NAMALWA (cell line): ENCODE data around the gene CC2D2B.
A peak's percentile ranks its signal among the peaks of the same experiment; 100 is the strongest.
"Not testable (repeated sequence)": the region's sequence is repeated elsewhere in the genome, so short reads cannot be mapped to it uniquely, and the experiment has no call there.

Experiments
- DNase-seq: peaks from one replicate; pipeline ENCODE4 v3.0.0-alpha.2; 2015; ENCODE audit warnings: low spot score

Gene CC2D2B, protein sequence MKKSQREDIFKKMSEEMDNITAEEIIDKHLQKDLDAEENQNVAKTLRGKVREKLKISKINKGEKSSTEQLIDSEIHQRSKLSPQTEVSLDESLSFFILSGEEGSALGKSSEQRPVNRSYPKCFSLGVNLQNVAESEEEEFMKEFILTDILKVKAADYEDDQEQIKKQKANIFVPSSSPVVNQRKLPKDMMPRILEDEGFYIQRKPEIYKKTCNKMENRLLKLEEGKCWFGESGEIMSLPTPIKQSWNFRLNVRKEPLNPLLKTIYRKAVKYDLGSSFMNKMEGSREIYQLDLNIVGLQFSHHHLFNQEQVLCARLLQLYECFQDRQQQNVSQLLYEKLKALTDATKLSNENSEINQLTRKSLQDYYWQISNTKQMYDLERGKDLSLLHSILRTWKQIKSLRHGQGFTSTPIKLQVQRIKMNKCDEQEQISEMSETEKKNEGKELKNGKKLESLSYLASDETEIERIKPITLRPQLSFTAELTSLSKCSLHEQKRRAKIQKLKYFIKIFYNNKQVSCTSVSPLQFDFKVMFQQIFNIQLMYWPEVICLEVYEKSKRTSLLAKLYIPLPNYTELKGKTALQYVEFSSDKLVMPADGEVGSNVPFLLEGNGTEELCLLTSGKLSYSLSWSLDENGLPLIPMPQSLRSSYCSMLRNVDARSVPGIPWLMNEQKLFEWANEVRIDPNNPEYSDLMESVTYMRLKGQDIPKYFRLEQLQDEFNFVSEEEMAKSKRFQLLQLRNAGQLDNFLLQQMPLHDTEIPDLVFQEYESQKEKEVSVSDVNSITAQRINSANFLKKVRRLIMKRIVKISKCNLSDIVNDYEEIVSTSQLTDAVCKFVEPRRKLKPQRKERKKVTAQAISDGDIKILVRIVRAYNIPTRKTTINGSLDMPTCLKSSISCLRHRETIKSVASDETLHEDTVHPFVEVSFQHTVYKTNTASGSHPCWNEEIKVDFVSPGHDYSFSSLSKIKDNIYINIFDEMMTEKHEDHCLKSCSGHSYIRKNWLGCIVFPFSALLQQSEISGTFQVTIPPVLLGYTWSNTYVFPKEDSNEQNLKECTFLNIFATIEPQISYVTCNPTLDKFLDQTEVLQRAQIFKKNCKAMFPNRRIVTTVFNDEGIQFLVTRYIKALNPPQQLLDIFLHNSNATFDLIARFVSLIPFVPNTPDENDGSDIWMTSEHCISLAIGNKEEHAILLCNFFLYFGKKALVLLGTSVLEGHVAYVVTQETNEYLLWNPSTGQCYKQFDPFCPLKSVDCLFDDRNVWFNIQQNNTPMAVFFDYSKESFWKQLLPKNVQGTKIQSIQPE (N-terminal part only)

DNA sequence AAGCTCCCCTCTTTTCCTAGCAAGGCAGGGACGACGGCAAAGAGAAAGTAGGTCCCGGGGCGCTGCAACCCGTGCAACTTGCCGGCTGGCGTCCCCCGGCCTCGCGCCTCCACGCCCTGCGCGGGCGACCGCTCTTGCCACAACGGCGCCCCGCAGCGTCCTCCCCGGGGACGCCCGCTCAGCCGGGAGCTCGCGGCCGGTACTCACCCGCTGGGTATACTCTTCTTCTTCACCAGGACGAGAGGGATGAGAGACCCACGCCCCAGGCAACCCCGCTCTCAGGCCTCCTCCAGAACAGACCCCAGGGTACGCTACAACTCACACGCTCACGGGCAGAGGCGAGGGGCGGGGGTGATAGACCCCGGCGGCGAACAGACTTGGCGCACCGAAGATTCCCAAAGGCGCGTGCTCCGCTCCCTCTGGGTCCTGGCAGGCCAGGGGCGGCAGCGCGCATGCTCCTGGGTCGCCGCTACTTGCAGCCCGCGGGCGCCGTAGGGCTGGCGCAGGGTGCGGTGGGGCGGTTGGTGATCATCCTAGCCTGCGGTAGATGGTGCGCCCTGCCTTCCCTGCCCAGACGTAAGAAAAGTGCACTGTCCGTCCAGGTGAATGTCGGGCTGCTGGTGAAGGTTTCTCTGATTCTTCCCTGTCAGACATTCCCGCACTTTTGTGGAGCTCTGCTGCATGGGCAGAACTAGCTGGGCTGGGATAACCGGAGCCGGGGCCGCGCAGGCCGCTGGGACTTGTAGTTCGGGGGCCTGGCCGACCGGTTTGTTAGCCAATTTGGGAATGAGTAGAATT, at the start of gene CC2D2B:
CC2D2B (plus strand) TSS at position 520 of the 798 bp plus-strand sequence. CDS start 3,349 bp downstream, outside the sequence.
- DNase-seq: peak; percentile 22

DNA sequence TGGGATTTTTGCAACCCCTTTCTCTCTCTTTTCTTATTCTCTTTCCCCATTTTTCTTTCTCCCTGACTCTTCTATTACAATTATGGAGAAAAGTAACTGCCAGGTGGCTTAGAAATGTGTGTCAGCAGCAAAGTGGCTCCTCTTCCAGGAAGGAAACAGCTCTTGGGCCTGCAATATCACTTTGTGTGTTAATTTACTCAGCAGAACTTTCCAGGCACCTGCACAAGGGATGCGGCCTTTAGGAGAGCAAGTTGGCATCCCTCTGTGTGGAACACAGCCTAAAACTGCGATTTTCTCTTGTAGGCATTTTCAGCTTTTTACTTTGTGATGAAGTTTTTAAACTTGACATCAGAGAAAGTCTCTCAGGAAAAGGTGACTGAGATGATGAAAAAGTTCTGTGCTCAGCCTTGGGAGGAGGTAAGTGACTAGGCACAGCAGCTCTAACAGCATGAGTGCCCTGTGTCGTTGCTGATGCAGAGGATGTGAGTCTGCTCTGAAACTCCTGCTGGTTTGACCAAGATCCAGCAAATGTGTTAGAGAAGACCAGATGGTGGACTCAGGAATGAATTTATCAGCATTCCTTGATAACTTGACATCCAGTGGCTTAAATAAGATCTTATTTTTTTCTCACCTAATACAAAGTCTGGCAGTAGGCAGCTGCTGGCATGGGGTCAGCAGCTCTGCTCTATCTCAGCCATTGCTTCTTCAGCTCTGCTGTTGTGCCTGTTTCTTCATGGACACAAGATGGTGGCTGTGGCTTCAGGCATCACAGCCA, 47.4 kb upstream of the CC2D2B start:
- DNase-seq: no peak

DNA sequence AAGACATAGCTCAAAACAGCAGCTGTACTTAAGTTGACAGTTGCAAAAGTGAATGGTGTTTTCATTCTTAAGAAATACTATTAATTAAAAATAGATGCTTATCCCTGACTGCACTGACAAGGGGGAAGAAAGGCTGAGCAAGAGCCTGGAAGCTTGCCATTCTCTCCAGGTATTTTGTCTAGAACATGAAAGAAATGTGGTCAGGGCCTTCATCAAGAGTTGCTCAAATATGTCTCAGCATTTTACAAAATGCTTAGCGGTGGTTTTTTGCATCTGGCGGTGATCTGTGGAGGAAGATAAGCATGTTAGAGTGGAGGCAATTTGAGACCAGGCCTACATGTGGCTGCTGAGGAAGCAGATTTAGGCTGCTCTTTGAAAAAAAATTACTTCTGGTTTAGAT, 46.4 kb upstream of the CC2D2B start:
- DNase-seq: no peak

DNA sequence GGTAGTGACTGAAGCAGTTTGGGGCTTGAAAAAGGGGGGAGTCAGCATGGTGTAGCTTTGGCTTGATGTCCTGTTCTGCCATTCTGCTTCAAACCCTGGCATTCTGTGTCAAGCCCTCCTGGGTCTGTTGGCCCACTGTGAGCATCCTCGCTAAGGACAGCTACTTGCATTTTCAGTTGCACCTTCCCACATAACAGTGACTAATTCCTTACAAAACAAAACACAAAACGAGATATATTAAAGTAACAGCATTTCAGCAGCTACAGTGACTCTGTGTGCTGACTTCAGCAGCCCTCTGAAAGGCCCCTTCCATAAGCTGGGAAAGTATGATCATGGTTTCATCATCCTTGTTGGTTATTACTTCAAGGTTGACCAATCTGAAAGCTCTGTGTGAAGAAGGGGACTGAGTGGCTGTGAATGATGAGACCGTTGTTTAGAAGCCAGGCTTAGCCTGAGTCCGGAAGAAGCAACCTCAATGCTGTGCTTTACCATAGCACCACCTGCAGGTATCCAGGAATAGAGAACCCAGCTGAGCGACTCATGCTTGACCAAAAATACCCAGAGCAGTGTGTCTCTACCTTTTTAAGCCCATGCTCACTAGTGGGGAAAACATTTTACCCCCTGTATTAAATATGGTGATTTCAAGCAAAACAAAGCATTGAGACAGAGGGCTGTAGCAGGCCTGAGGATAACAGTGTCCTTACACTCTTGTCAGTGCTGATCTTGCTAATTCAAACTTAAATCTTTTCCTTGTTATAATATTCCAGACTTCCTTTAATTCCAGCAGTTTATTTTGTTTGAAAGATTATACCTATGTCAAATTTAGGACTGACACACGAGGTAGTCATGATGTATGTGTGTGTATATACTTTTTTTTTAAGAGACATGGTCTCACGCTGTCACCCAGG, 42.6 kb upstream of the CC2D2B start:
- DNase-seq: peak; percentile 89

DNA sequence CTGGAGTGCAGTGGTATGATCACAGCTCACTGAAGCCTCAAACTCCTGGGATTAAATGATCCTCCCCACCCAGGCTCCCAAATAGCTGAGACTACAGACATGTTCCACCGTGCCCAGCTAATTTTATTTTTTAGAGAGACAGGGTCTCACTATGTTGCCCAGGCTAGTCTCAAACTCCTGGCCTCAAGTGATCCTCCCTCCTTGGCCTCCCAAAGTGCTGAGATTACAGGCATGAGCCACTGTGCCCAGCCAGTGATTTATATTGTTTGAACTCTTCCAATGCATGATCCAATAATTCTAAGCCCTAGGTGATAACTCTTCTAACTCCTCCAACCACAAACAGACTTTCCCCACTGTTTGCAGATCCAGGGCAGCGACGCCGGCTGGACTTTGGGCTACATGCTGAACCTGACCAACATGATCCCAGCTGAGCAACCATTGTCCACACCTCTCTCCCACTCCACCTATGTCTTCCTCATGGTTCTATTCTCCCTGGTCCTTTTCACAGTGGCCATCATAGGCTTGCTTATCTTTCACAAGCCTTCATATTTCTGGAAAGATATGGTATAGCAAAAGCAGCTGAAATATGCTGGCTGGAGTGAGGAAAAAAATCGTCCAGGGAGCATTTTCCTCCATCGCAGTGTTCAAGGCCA, 41.8 kb upstream of the CC2D2B start:
- no peak for DNase-seq

DNA sequence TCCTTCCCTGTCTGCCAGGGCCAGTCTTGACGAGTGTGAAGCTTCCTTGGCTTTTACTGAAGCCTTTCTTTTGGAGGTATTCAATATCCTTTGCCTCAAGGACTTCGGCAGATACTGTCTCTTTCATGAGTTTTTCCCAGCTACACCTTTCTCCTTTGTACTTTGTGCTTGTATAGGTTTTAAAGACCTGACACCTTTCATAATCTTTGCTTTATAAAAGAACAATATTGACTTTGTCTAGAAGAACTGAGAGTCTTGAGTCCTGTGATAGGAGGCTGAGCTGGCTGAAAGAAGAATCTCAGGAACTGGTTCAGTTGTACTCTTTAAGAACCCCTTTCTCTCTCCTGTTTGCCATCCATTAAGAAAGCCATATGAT, 41.3 kb upstream of the CC2D2B start:
- DNase-seq: no peak

DNA sequence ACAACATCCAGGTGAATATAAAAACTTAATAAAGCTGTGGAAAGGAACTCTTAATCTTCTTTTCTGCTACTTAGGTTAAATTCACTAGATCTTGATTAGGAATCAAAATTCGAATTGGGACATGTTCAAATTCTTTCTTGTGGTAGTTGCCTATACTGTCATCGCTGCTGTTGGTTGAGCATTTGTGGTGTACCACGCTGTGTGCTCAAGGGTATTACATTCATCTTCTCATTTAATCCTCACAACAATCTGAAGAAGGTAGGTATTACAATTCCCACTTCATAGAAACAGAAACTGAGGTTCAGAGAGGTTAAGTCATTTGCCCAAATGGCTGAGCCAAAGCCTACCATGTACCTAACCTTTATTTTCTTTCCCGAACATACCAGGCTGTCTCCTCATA, 39.9 kb upstream of the CC2D2B start:
- no peak for DNase-seq

DNA sequence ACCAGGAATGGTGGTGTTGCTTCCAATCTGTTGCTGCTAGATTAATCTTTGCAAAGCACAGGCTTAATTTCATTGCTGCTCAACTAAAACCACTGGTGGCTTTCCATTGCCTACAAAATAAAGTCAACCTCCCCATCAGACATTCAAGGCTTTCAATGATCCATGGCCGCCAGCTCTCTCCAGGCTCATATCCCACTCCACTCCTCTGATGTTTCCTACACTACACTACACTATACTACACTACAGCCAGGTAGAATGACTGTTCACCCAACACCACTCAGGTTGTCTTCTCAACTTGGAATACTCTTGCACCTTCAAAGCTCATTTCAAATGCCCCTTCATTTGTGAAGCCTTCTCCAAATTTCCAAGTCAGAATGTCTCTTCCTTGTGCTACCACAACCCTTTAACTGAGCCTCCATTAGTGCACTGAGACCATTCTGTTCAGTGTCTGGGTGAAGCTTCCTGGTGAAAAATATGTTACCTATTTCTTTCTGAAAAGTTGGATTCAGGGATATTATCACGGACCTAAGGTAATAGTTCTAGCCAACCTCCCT, 35.5 kb upstream of the CC2D2B start:
- no peak for DNase-seq

DNA sequence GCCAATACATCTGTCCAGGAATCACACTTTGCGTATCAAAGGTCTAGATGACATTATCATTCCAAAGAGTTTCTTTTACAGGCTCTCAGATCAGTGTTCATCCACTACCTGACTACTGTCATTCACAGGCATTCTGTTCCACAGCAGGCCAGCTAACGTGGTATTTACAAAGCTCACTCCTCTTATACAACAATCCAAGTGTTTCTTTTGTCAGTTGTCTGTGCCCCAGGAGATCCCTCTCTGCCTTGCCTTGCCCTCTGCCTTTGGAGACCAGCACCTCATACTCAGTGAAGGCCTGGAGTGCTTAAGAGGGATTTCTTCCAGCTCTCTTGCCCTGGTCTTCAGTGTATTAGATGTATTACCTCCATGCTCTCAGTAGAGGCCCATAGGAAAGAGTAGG, 34.6 kb upstream of the CC2D2B start:
- no peak for DNase-seq

DNA sequence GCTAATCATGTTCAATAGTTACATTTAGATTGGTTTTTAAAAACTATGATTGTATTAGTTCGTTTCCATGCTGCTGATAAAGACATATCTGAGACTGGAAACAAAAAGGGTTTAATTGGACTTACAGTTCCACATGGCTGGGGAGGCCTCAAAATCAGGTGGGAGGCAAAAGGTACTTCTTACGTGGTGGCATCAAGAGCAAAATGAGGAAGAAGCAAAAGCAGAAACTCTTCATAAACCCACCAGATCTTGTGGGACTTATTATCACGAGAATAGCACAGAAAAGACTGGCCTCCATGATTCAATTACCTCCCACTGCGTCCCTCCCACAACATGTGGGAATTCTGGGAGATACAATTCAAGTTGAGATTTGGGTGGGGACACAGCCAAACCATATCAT, 34.1 kb upstream of the CC2D2B start:
- no peak for DNase-seq

DNA sequence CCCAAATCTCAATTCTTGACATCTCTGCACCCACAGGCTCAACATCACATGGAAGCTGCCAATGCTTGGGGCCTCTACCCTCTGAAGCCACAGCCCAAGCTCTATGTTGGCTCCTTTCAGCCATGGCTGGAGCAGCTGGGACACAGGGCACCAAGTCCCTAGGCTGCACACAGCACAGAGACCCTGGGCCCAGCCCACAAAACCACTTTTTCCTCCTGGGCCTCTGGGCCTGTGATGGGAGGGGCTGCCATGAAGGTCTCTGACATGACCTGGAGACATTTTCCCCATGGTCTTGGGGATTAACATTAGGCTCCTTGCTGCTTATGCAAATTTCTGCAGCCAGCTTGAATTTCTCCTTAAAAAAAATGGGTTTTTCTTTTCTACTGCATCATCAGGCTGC, 33.0 kb upstream of the CC2D2B start:
- DNase-seq: not testable (repeated sequence)

DNA sequence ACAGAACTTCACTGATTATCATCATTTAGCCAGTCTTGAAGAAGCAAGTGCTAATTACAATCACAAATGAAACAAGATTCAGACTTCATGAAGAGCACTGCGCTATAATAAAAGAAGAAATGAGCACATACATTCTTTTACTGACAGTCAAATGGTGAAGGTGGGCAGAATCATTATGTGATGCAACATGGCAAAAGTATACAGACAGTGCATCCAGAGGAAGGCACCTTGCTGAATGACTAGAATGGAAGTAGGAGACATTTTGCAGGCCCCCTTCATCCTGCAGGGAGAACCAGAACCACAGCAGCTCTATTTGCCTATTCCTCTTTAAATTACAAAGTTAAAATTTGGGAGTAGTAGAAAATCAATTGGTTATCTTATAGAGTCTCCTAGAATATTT, 31.0 kb upstream of the CC2D2B start:
- no peak for DNase-seq

DNA sequence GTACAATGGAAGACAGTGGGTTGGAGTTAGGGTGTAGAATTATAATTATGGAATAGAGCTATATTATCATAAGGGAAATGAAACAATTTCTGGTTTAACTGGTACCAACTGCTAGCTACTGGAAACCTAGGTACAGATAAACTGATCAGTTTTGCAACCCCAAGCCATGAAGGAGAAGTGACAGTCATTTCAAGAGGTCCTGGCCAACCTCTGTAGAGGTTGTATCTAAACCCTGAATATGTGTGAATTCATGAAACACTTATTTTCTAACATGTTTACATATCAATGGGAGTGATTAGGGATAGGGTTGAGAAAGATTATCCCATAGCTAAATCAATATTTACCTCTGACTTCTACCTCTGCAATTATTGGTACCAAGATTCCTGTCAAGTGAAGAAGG, 29.9 kb upstream of the CC2D2B start:
- no peak for DNase-seq

DNA sequence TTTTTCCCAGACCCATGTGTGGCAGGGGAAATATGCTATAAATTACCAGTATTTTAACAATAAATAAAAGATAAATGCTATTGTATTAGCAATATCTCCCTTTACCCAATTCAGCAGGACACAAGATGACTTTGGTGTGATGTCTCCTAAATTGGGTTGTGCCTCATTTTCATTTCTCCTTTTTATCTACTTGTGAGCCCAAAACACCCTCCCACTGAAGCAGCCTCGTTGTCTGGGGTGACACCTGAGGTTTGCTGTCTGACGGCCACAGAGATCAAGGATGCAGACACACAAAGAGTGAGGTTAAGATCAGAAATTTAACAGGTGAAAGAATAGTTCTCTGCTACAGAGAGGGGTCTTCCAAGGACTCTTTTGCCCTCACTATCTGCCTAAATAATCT, 27.1 kb upstream of the CC2D2B start:
- DNase-seq: no peak

DNA sequence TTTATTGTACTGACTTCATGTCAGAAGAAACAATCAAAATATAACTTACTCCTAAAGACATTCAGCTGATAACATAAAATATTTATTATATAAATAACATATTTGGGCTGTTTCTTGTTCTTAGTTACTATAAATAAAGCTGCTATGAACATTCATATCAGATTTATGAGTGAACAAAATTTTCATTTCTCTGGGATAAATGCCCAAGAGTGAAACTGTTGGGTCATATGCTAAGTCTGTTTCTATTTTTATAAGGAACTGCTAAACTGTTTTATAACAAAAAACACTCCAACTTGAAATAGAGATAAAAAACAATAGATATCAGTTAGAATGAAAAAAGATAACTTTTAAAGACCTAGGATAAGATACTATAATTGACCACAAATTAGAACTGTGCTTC, 26.5 kb upstream of the CC2D2B start:
- no peak for DNase-seq

DNA sequence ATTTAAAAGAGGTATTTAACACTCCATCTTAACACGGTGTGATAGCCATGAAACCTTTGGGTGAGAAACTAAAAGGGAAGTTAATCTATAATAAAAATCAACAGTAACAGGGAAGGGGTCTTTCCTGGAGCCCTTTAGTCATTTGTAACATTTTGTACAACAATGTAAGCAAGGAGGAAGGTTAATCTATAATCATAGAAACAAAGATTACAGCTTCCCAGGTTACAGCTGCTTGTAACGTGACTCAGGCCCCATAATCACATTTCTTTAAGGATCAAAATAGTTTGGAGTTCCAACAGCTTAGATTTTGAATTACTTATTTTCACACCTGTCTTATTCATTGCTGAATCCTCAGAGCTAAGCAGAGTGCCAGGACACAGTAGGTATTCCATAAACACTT, 17.9 kb upstream of the CC2D2B start:
- no peak for DNase-seq

DNA sequence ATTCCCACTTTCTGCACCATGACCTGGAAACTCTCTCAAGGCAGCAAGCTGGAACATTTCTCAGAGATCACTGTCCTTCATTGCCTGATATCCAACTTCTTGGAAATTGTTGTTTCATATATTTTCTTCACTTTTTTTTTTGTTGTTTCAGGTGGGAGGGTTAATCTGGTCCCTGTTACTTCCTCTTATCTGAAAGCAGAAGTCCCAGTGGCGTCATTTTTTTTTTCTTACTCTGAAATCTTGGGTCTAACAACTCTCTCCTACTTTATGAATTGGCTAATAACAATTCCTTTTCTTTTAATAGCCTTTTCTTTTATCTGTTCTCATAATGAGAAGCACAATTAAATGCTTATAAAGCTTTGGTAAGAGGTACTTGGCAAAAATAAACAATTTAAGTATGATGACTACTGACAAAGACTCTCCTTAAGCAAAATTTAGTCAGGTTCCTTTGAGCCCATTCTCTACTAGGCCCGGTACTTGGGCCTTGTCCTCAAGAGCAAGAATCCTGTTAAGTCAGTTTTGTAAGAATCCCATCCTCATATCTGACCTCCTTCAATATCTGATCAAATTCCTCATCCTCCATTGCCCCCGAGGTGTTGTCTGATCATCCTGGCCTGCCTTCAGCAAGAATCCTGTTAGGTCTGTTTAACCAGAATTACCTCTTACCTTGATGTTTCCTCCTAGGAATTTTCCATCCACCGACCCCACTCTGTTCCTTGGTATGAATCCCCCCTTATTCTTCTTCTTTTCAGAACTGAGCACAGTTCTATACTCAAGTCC, 11.5 kb upstream of the CC2D2B start:
- DNase-seq: peak; percentile 28
